Left ventricle myocardium inferior (tissue), 1 donor: ENCODE data around the gene LCN1. TPM values are rescaled to one million over a fixed set of nuclear protein-coding genes. Genes with fewer than 3 reads are reported as not detected.
A peak's percentile ranks its signal among the peaks of the same experiment; 100 is the strongest.

Experiments
- DNase-seq: peaks from one replicate; pipeline ENCODE4 v3.0.0-alpha.2; 2020
- H3K27ac ChIP-seq: fragments of 200-600 bp; replicated peaks from 2 replicates; pipeline ENCODE4 v1.8.0; 2021
- H3K27me3 ChIP-seq: fragments of 200-600 bp; 2 replicates; pipeline ENCODE4 v1.8.0; 2021; ENCODE audit warnings: low read depth
- H3K36me3 ChIP-seq: fragments of 200-600 bp; 2 replicates; pipeline ENCODE4 v1.8.0; 2021
- H3K4me1 ChIP-seq: fragments of 200-600 bp; 2 replicates; pipeline ENCODE4 v1.8.0; 2021
- H3K4me3 ChIP-seq: fragments of 200-600 bp; 2 replicates; pipeline ENCODE4 v1.8.0; 2021; ENCODE audit warnings: mild to moderate bottlenecking, moderate library complexity
- H3K9me3 ChIP-seq: fragments of 200-600 bp; replicated peaks from 2 replicates; pipeline ENCODE4 v1.8.0; 2021
- intact Hi-C: fragments of 100-400 bp; cut with micrococcal nuclease; formaldehyde crosslinking; loops from one replicate; pipeline ENCODE4 v1.11.0; 2022
- long read RNA-seq: library from polyadenylated mRNA; unstranded; transcript quantifications from one replicate; pipeline ENCODE4 v2.0.0, GENCODE V29; 2021
- total RNA-seq: library from RNA; stranded (reverse); fragmentation: NEBNext Ultra II Directional; extraction: Animal tissue kit (Norgen Biotek cat#: 25700); gene quantifications from one replicate; pipeline ENCODE4 v1.2.1, GENCODE V29; 2021
- TF ChIP-seq, protein P1 (sequence below): fragments of 200-600 bp; IDR thresholded peaks from 2 replicates; pipeline ENCODE4 v1.8.0; 2021; ENCODE audit warnings: antibody characterized with exemption, mild to moderate bottlenecking, borderline replicate concordance
- donor health status: DM: no; HTN: yes; CAD: no; lungs with severe emphysema.

Gene LCN1
- total RNA-seq, result not detected
- long read RNA-seq, result 0 reads

DNA sequence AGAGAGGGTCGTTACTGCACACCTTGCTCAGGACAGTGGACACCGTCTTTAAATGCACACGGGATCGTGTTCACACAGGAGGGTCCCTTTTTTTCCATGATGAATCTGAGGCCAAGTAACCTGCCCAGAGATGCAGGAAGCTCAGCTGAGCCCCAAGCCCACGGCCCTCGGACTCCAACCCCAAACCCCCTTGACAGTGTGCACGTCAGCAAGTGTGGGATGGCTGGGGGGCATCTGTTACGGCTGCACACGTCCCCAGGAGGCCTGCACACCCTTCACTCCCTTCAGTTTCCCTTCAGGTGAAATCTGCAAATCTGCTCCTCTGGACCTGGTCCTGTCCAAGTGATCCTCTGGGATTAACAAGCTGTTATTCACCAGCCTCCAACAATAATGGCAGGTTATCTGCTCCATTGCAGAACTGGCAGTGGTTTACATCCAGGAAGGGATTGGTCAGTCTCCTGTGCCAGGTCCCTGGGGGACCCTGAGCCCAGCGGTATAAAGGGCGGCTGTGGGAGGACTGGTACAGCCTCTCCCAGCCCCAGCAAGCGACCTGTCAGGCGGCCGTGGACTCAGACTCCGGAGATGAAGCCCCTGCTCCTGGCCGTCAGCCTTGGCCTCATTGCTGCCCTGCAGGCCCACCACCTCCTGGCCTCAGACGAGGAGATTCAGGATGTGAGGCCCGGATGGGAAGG is at the start of gene LCN1:
LCN1 (plus strand) TSS at position 525 of the 692 bp plus-strand sequence; CDS start at position 583, 58 bp downstream.
- Histone ChIP-seq H3K36me3 (no peaks in the 10 kb centered on the region), H3K4me3 (no peak within 1 kb of the TSS), H3K27ac (no peak within 1 kb of the TSS), H3K27me3 (peaks cover 50% of the 10 kb centered on the region), H3K9me3 (no peaks in the 10 kb centered on the region), H3K4me1 (no peaks in the 10 kb centered on the region)
- intact Hi-C loops, result no loop called here
- TF ChIP-seq, protein P1, sequence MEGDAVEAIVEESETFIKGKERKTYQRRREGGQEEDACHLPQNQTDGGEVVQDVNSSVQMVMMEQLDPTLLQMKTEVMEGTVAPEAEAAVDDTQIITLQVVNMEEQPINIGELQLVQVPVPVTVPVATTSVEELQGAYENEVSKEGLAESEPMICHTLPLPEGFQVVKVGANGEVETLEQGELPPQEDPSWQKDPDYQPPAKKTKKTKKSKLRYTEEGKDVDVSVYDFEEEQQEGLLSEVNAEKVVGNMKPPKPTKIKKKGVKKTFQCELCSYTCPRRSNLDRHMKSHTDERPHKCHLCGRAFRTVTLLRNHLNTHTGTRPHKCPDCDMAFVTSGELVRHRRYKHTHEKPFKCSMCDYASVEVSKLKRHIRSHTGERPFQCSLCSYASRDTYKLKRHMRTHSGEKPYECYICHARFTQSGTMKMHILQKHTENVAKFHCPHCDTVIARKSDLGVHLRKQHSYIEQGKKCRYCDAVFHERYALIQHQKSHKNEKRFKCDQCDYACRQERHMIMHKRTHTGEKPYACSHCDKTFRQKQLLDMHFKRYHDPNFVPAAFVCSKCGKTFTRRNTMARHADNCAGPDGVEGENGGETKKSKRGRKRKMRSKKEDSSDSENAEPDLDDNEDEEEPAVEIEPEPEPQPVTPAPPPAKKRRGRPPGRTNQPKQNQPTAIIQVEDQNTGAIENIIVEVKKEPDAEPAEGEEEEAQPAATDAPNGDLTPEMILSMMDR, result no peak
- DNase-seq, result no peak

DNA sequence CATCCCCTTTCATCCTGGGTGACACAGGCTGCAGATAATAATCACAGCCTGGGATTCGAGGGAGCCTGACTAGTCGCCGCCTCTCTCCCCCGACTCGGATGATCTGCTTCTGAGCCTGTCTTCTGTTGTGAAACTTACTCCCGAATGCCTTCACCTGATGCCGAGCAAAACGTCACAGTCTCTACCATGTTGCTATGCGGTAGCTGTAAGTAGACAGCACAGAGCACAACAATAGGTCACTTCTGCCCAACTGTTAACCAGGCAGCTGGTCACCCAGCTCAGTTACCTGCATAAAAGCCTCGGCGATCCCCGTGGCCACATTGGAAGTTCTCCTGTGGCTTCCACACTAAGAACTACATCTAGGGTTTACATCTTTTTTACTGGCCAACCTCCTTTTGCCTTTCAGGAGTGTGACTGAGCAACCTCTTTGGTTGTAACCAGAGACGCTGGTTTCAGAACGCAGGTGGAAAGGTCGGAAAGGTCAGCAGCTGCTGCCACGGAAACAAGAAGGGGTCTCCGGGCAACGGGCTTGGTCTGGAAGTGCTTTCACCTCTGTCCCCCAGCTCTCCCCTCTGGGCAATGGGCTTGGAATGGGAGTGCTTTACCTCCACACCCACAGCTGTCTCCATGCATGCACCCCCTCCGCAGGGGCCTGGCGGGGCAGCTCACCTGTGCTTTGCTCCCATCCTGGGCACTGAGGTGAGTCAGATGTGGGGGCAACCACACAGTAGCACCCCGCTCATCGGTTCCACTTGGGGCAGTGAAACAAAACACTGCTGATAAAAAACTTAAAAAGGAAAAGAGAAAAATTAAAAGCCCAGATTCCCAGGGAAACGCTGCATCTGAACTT is 49.2 kb upstream of the LCN1 start:
- H3K4me1 ChIP-seq, result no peaks in the 10 kb centered on the region
- DNase-seq, result no peak
- H3K36me3 ChIP-seq, result no peaks in the 10 kb centered on the region
- no peak overlapping the region for H3K4me3 ChIP-seq
- H3K9me3 ChIP-seq, result no peaks in the 10 kb centered on the region
- intact Hi-C loops, result no loop called here
- peaks cover 50% of the 10 kb centered on the region for H3K27me3 ChIP-seq
- TF ChIP-seq, protein P1, result no peak
- H3K27ac ChIP-seq, result no peak overlapping the region

DNA sequence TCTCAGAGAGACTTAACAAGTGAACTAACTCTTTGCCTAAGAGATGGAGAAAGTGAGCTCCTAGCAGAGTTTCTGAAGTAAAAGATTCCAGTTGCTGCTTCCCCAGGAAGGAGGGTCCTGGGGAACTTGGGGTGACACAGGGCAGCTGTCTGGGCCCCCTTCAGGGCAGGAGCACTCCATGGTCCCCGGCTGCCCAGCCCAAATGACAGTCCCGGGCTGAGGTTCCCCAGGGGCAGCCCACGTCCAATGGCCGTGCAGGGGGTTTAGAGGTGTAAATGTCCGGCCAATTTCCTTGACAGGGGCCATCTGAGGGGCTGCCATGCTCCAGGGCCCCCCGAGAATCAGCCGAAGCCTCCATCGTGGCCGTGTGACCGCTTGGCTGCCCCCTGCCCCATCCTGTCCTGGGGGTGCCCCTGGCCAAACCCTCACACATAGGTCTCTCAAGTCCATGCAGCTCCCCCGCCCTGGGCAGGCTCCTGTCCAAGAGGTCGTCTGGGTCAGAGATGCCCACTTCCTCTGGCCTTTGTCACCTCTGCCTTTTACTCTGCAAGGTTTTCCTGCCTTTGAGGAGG is 47.2 kb upstream of the LCN1 start:
- no peak overlapping the region for H3K27ac ChIP-seq
- H3K4me1 ChIP-seq, result peaks cover 8% of the 10 kb centered on the region
- no peaks in the 10 kb centered on the region for H3K9me3 ChIP-seq
- peaks cover 30% of the 10 kb centered on the region for H3K27me3 ChIP-seq
- no peaks in the 10 kb centered on the region for H3K36me3 ChIP-seq
- TF ChIP-seq, protein P1, result no peak
- no peak overlapping the region for H3K4me3 ChIP-seq
- no peak for DNase-seq
- intact Hi-C loops, result no loop called here

DNA sequence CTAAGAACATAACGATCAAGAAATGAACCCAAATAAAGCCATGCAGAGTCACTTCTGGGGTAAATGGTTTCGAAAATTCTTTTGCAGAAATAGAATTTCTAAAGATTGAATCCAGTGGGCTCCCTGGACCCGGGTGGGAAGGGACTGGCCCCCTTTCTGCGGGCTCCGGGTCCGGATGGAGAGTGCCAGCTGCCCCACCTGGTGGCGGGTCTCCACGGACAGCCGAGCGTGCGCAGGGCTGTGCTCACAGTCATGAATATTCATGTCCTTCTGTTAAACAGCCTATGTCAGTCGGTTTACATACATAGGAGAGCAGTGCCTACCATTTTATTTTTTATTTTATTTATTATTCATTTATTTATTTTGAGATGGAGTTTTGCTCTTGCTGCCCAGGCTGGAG is 46.3 kb upstream of the LCN1 start:
- DNase-seq, result no peak
- no peak overlapping the region for H3K27ac ChIP-seq
- H3K27me3 ChIP-seq, result peaks cover 21% of the 10 kb centered on the region
- peaks cover 10% of the 10 kb centered on the region for H3K4me1 ChIP-seq
- no peaks in the 10 kb centered on the region for H3K36me3 ChIP-seq
- H3K4me3 ChIP-seq, result no peak overlapping the region
- intact Hi-C loops, result no loop called here
- TF ChIP-seq, protein P1, result peak; percentile 53
- no peaks in the 10 kb centered on the region for H3K9me3 ChIP-seq

DNA sequence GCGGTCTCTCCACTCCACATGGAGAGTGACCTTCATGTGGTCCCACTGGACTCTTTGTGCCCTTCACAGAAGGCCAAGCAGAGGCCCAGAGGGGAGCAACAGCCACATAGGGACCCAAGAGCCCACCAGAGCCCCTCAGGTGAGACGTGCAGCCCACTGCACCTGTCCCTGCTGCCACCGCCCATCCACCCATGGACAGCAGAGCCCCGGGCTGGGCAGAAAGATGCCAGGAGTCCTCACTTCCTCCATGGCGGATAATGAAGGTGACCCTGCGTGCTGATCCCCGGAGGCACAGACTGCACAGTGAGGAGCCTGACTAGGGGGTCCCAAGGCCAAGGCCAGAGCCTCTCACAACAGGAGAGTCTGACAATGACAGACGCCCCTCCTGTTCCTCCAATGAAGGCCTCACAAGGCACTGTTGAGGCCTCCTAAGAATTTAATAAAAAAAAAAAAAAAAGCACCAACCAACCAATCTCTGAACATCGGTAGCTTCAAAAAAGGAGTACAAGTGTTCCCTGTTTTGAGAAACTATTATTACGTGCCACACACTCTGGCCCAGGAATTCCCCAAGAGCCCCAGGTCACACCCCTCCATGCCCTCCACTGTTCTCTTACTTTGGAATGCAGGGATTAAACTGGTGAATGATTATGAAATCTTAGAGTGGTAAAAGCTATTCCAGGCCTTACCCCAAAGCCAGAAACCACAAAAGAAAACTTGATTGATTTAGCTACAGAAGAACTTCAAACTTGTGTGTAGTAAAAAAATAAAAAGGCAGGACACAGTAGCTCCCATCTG is 44.5 kb upstream of the LCN1 start:
- peaks cover 27% of the 10 kb centered on the region for H3K4me1 ChIP-seq
- no peak for DNase-seq
- TF ChIP-seq, protein P1, result no peak
- H3K27me3 ChIP-seq, result peaks cover 15% of the 10 kb centered on the region
- H3K4me3 ChIP-seq, result no peak overlapping the region
- intact Hi-C loops, result no loop called here
- no peaks in the 10 kb centered on the region for H3K9me3 ChIP-seq
- H3K36me3 ChIP-seq, result no peaks in the 10 kb centered on the region
- H3K27ac ChIP-seq, result no peak overlapping the region
